Naive thymus-derived CD4-positive, alpha-beta T cell (primary cell): Measurements from ENCODE around the gene TRAF3. TPM values are rescaled to one million over a fixed set of nuclear protein-coding genes. Genes with fewer than 3 reads are reported as not detected.

ENCODE experiments used
- ATAC-seq: fragments of 150-1000 bp; cut with Tn5 transposase; 2 replicates; pipeline ENCODE4 v1.10.0; 2021; ENCODE audit warnings: mild to moderate bottlenecking, moderate library complexity
- CTCF ChIA-PET: fragments of 350-600 bp; sonication (Branson Sonifier 250); formaldehyde crosslinking; loops from one replicate; lab custom pipeline; 2021; ENCODE audit warnings: antibody characterized with exemption; lab: Charles Lee
- POLR2A ChIA-PET: fragments of 350-600 bp; sonication (Branson Sonifier 250); formaldehyde crosslinking; loops from one replicate; lab custom pipeline; 2021; ENCODE audit warnings: antibody characterized with exemption, inconsistent platforms; lab: Charles Lee
- DNase-seq, 9 donors: peaks; one replicate each; pipeline versions ENCODE4 v3.0.0 to v3.0.0-alpha.2; 2020 to 2022; ENCODE audit warnings: mixed read lengths in 1 of 9
- H3K27ac ChIP-seq: one replicate; pipeline ENCODE4 v1.7.0; 2013; ENCODE audit warnings: mild to moderate bottlenecking, low read depth, low read length, moderate library complexity
- H3K27me3 ChIP-seq, 2 donors: one replicate each; pipeline ENCODE4 v1.7.0; 2013; ENCODE audit warnings: low read length in 2 of 2, mild to moderate bottlenecking in 2 of 2, moderate library complexity in 2 of 2; ENCODE audit not compliant: control insufficient read depth in 2 of 2, insufficient read depth in 2 of 2
- H3K36me3 ChIP-seq, 3 experiments: 1 replicate in 2 of 3; 2 replicates in 1 of 3; pipeline ENCODE4 v1.7.0; 2013; ENCODE audit warnings: low read length in 3 of 3, mild to moderate bottlenecking in 3 of 3, moderate library complexity in 1 of 3; ENCODE audit not compliant: insufficient read depth in 3 of 3, control insufficient read depth in 2 of 3
- H3K4me1 ChIP-seq, 2 donors: one replicate each; pipeline ENCODE4 v1.7.0; 2013; ENCODE audit warnings: low read length in 2 of 2, mild to moderate bottlenecking in 2 of 2, moderate library complexity in 1 of 2; ENCODE audit not compliant: control insufficient read depth in 2 of 2, insufficient read depth in 2 of 2
- H3K4me3 ChIP-seq: 2 replicates; pipeline ENCODE4 v1.7.0; 2013; ENCODE audit warnings: mild to moderate bottlenecking, low read length
- H3K9me3 ChIP-seq, 3 experiments: 1 replicate in 2 of 3; 2 replicates in 1 of 3; pipeline ENCODE4 v1.7.0; 2013; ENCODE audit warnings: low read length in 3 of 3; ENCODE audit not compliant: control insufficient read depth in 2 of 3
- H3K27ac Mint-ChIP-seq, 9 donors: one replicate each; pipeline ENCODE4 v1.8.0; 2020 to 2022; ENCODE audit warnings: mixed read lengths in 9 of 9, mild to moderate bottlenecking in 8 of 9, moderate library complexity in 5 of 9, inconsistent platforms in 2 of 9
- H3K27me3 Mint-ChIP-seq, 5 donors: one replicate each; pipeline ENCODE4 v1.8.0; 2021 to 2022; ENCODE audit warnings: mixed read lengths in 5 of 5, mild to moderate bottlenecking in 1 of 5
- H3K36me3 Mint-ChIP-seq, 5 donors: one replicate each; pipeline ENCODE4 v1.8.0; 2020 to 2022; ENCODE audit warnings: mixed read lengths in 5 of 5, mild to moderate bottlenecking in 3 of 5, inconsistent platforms in 1 of 5
- H3K4me1 Mint-ChIP-seq, 7 donors: one replicate each; pipeline ENCODE4 v1.8.0; 2020 to 2022; ENCODE audit warnings: mixed read lengths in 7 of 7, mild to moderate bottlenecking in 3 of 7, inconsistent platforms in 1 of 7
- H3K4me3 Mint-ChIP-seq, 10 donors: one replicate each; pipeline ENCODE4 v1.8.0; 2020 to 2022; ENCODE audit warnings: mild to moderate bottlenecking in 10 of 10, mixed read lengths in 10 of 10, moderate library complexity in 6 of 10, inconsistent platforms in 2 of 10
- H3K9me3 Mint-ChIP-seq, 11 donors: one replicate each; pipeline ENCODE4 v1.8.0; 2020 to 2022; ENCODE audit warnings: mixed read lengths in 11 of 11, mild to moderate bottlenecking in 4 of 11, inconsistent platforms in 1 of 11, moderate library complexity in 1 of 11
- intact Hi-C, 2 donors: fragments of 100-400 bp; cut with micrococcal nuclease; formaldehyde crosslinking; loops; one replicate each; pipeline ENCODE4 v1.15.1; 2023
- polyA plus RNA-seq, 2 donors: library from polyadenylated mRNA; unstranded; fragments of 300-500 nt; fragmentation: Illumina TruSeq; gene quantifications; one replicate each; pipeline ENCODE4 v1.2.3, GENCODE V29; 2021
- total RNA-seq, 6 experiments: library from RNA in 5 of 6; stranded (reverse) in 5 of 6; gene quantifications; 1 replicate in 5 of 6; 2 replicates in 1 of 6; pipeline ENCODE4 v1.2.3 and lab custom pipeline; 2021 to 2026

The TRAF3 gene
- total and polyA plus RNA-seq, 7 experiments from 2014 or later = 16.1 to 74.4 (median 30.4) TPM

DNA sequence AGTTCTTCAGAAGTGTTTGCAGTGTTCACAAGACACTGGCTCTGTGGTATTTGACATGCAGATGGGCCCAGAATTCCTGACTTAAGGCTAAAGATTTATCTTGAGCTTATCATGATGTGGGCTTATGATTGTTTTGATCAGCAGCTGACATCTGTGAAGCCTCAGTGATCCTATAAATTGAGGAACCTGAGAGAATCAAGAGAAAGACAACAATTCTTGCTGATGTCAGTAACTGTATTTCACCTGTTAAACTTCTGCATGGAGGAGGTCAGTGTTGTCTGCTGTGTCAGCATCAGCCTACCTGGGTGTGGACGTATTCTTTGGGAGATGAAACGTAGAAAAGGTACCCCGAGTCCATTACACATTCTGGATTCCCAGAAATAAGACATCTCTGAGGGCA, 33.3 kb downstream of the TRAF3 start:
- ChIA-PET CTCF (interaction anchor here (1.3 kb wide), 1 partner anchor 10 kb away, joined by 3 read pairs; no protein-coding TSS in a partner anchor), POLR2A (no interaction called here)

DNA sequence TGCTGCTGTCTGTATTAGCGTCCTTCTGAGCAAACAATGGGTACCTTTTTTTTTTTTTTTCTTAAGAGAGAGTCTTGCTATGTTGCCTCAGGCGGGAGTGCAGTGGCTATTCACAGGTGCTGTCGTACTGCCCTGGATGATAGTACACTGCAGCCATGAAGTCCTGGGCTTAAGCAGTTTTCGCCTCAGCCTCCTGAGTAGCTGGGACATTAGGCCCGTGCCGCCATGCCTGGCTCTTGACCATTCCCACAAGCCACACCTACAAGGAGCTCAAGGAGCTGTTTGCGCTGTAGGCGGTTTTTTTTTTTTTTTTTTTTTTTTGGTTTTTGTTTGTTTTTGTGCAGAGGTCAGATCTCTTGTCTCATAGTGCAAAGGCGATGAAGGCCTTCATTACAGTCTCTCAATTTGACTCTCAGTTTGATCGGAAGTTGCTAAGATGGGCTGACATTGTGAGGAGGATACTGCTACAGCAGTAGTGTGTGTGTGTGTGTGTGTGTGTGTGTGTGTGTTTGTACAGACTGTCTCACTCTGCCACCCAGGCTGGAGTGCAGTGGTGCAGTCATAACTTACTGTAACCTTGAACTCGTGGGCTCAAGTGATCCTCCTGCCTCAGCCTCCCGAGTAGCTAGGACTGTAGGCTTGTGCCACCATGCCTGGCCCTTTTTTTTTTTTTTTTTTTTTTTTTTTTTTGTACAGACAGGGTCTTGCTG, 34.2 kb downstream of the TRAF3 start:
- ATAC-seq (no peak), DNase-seq (no peak)
- Mint-ChIP-seq H3K36me3 (peaks cover 4 to 37% (median 26%) of the 10 kb centered on the region in 5 donors), H3K4me1 (peaks cover 41 to 72% (median 63%) of the 10 kb centered on the region in 7 donors), H3K27me3 (no peaks in the 10 kb centered on the region), H3K27ac (peak overlapping the region in 2 of 9 donors; percentile 8 to 10), H3K4me3 (no peak overlapping the region), H3K9me3 (peaks cover 0 to 1% (median 0%) of the 10 kb centered on the region in 11 donors)
- ChIA-PET POLR2A (no interaction called here), CTCF (no interaction called here)
- no peaks in the 10 kb centered on the region for H3K9me3 ChIP-seq
- H3K36me3 ChIP-seq = peaks cover 0 to 6% (median 0%) of the 10 kb centered on the region in 3 experiments
- no peak overlapping the region for H3K4me3 ChIP-seq
- no peak overlapping the region for H3K27ac ChIP-seq
- H3K4me1 ChIP-seq = peaks cover 16 to 17% of the 10 kb centered on the region in 2 donors
- H3K27me3 ChIP-seq = no peaks in the 10 kb centered on the region
- intact Hi-C loops = no loop called here

More for the DNA sequence above, 33.3 kb downstream of the TRAF3 start:
- H3K27me3 ChIP-seq = no peaks in the 10 kb centered on the region
- H3K4me3 ChIP-seq = no peak overlapping the region
- ATAC-seq = no peak
- H3K4me1 ChIP-seq = peaks cover 23 to 24% of the 10 kb centered on the region in 2 donors
- peaks cover 4 to 40% (median 28%) of the 10 kb centered on the region in 5 donors for H3K36me3 Mint-ChIP-seq
- H3K9me3 Mint-ChIP-seq = peaks cover 0 to 1% (median 0%) of the 10 kb centered on the region in 11 donors
- no peaks in the 10 kb centered on the region for H3K9me3 ChIP-seq
- H3K4me1 Mint-ChIP-seq = peaks cover 44 to 79% (median 66%) of the 10 kb centered on the region in 7 donors
- intact Hi-C loops = no loop called here
- DNase-seq = no peak
- H3K27me3 Mint-ChIP-seq = no peaks in the 10 kb centered on the region
- H3K27ac Mint-ChIP-seq = peak overlapping the region in 2 of 9 donors; percentile 10 to 45
- peaks cover 0 to 6% (median 0%) of the 10 kb centered on the region in 3 experiments for H3K36me3 ChIP-seq
- H3K27ac ChIP-seq = no peak overlapping the region
- H3K4me3 Mint-ChIP-seq = no peak overlapping the region

DNA sequence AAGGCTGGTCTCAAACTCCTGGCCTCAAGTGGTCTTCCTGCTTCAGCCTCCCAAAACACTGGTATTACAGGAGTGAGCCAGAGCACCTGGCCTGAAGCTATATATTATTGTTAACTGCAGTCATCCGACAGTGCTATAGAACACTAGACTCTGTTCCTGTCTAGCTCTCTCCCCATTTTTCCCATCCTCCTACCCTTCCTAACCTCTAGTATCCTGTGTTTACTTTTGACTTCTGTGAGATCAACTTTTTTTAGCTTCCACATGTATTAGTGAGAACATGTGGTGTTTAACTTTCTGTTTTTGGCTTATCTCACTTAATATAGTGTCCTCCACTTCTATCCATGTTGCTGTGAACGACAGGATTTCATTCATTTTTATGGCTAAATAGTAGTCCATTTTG, 34.7 kb downstream of the TRAF3 start:
- CTCF ChIA-PET = no interaction called here
- Mint-ChIP-seq H3K27ac (peak overlapping the region in 2 of 9 donors; percentile 39 to 60), H3K36me3 (peaks cover 9 to 42% (median 32%) of the 10 kb centered on the region in 5 donors), H3K9me3 (peaks cover 0 to 1% (median 0%) of the 10 kb centered on the region in 11 donors), H3K4me3 (peak overlapping the region in 1 of 10 donors; percentile 1), H3K27me3 (no peaks in the 10 kb centered on the region), H3K4me1 (peaks cover 42 to 72% (median 63%) of the 10 kb centered on the region in 7 donors)
- POLR2A ChIA-PET = no interaction called here
- Histone ChIP-seq H3K4me1 (peaks cover 11 to 14% of the 10 kb centered on the region in 2 donors), H3K27ac (no peak overlapping the region), H3K27me3 (no peaks in the 10 kb centered on the region), H3K36me3 (peaks cover 0 to under 1% (median 0%) of the 10 kb centered on the region in 3 experiments), H3K9me3 (no peaks in the 10 kb centered on the region), H3K4me3 (no peak overlapping the region)
- intact Hi-C loops = no loop called here
- ATAC-seq (no peak), DNase-seq (no peak)

DNA sequence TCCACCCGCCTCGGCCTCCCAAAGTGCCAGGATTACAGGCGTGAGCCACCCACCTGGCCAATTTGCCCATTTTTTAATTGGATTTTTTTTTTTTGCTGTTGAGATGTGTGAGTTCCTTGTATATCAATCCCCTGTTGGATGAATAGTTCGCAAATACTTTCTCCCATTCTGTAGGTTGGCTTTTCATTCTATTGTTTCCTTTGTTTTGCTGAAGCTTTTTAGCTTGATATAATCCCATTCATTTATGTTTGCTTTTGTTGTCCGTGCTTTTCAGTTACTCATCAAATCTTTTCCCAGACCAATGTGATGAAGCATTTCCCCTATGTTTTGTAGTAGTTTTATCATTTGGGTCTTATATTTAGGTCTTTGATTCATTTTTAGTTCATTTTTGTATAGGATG, 36.4 kb downstream of the TRAF3 start:
- Mint-ChIP-seq H3K4me1 (peaks cover 45 to 77% (median 70%) of the 10 kb centered on the region in 7 donors), H3K9me3 (no peaks in the 10 kb centered on the region), H3K27me3 (no peaks in the 10 kb centered on the region), H3K27ac (peak overlapping the region in 2 of 9 donors; percentile 5 to 6), H3K36me3 (peaks cover 10 to 42% (median 35%) of the 10 kb centered on the region in 5 donors), H3K4me3 (peak overlapping the region in 2 of 10 donors; percentile 0 to 25)
- Histone ChIP-seq H3K4me1 (peaks cover 0 to 9% of the 10 kb centered on the region in 2 donors), H3K4me3 (no peak overlapping the region), H3K27me3 (no peaks in the 10 kb centered on the region), H3K9me3 (no peaks in the 10 kb centered on the region), H3K27ac (no peak overlapping the region), H3K36me3 (no peaks in the 10 kb centered on the region)
- ATAC-seq = no peak
- intact Hi-C loops = no loop called here
- no peak for DNase-seq
- CTCF ChIA-PET = no interaction called here
- POLR2A ChIA-PET = no interaction called here

DNA sequence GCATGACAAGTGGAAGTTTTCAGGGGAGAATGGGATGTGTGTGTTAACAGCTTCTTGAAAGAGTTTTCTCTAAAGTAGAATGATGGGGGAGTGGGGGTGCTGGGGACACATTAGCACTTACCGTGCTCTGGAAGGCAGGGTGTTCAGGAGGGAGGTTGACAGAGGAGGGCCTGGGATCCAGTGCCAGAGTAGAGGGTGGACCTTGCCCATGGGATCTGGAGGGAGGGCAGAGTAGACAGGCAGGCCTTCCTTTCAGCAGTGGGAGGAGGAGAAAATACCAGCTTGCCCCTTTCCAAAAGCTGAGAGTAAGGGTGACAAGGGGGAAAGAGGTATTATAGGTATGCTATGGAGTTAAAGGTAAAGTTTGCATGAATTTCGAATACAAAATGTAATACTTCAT, 40.1 kb downstream of the TRAF3 start:
- ChIA-PET POLR2A (interaction anchor here (0.6 to 0.7 kb wide), 2 partner anchors 11 to 182 kb away, joined by 3 to 4 read pairs; no protein-coding TSS in a partner anchor), CTCF (no interaction called here)
- Mint-ChIP-seq H3K36me3 (peaks cover 10 to 33% (median 28%) of the 10 kb centered on the region in 5 donors), H3K4me1 (peaks cover 52 to 79% (median 72%) of the 10 kb centered on the region in 7 donors), H3K27me3 (no peaks in the 10 kb centered on the region), H3K27ac (peak overlapping the region in 7 of 9 donors; percentile 9 to 73 (median 16)), H3K9me3 (no peaks in the 10 kb centered on the region), H3K4me3 (peak overlapping the region in 3 of 10 donors; percentile 4 to 52 (median 15))
- Histone ChIP-seq H3K9me3 (no peaks in the 10 kb centered on the region), H3K36me3 (no peaks in the 10 kb centered on the region), H3K4me3 (no peak overlapping the region), H3K4me1 (peaks cover 9 to 23% of the 10 kb centered on the region in 2 donors), H3K27me3 (no peaks in the 10 kb centered on the region), H3K27ac (no peak overlapping the region)
- no peak for DNase-seq
- intact Hi-C loops = no loop called here
- no peak for ATAC-seq

DNA sequence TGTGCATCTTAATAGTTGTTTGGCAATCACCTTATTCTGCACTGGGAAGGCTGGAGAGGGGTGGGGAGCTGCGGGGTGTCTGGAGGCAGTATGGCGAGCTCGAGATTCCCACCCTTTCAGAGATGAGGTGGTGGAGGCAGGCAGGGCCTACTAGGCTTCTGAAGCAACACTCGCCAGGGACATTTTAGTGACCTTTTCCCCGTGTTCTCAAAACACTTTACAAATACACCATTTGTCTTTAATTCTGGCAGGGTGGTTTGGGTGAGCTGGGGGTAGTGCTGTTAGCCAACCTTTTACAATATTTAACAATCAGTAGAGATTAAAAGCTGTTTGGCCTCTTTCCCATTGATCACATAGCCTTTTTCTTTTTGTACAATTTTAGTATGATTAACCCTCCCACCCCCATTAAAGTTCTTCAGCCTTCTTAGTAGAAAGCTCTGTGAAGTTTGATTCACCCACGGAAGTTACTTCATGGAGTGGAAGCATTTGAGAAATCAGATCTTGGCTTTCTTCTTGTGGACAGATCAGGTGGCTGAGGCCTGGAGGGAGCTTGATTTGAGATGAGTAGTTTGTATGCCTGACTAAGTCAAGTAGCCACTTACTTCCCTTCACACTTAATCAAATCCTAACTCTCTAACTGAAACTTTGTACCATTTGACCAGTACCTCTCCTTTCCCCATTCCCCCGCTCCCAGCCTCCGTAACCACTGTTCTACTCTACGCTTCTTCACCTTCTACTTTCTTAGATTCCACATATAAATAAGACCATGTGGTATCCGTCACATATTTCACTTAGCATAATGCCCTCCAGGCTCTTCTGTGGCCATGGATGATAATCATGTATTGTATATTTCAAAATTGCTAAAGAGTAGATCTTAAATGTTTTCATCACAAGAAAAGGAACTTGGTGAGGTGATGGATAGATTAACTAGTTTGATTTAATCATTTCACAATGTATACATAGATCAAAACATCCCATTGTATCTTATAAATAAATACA, 41.0 kb downstream of the TRAF3 start:
- peak overlapping the region in 7 of 9 donors; percentile 0 to 62 (median 27) for H3K27ac Mint-ChIP-seq
- no peaks in the 10 kb centered on the region for H3K9me3 Mint-ChIP-seq
- DNase-seq (no peak), ATAC-seq (no peak)
- Histone ChIP-seq H3K4me1 (peaks cover 9 to 27% of the 10 kb centered on the region in 2 donors), H3K4me3 (no peak overlapping the region), H3K36me3 (no peaks in the 10 kb centered on the region), H3K27ac (no peak overlapping the region), H3K27me3 (no peaks in the 10 kb centered on the region), H3K9me3 (no peaks in the 10 kb centered on the region)
- intact Hi-C loops = loop anchor here in 1 of 2 donors (2.0 kb wide), 2 partner anchors 13 to 39 kb away; no protein-coding TSS in a partner anchor
- H3K4me1 Mint-ChIP-seq = peaks cover 57 to 87% (median 79%) of the 10 kb centered on the region in 7 donors
- H3K27me3 Mint-ChIP-seq = no peaks in the 10 kb centered on the region
- ChIA-PET CTCF (no interaction called here), POLR2A (interaction anchor here (0.6 kb wide), 1 partner anchor 10 kb away, joined by 3 read pairs; no protein-coding TSS in a partner anchor)
- H3K36me3 Mint-ChIP-seq = peaks cover 10 to 32% (median 27%) of the 10 kb centered on the region in 5 donors
- peak overlapping the region in 6 of 10 donors; percentile 1 to 37 (median 15) for H3K4me3 Mint-ChIP-seq
